SK-N-SH treated with all-trans-retinoic acid at 6 μM for 48 hours (cell line): ENCODE results near the gene EPGN.

ENCODE experiments used
- GLIS3 ChIP-seq: fragments of 250-450 bp; sonication (Bioruptor Pico); IDR thresholded peaks from 2 replicates; pipeline ENCODE4 v1.5.0; 2020; ENCODE audit warnings: mild to moderate bottlenecking, moderate library complexity
- OSR1 ChIP-seq: fragments of 250-450 bp; sonication (Bioruptor Pico); IDR thresholded peaks from 2 replicates; pipeline ENCODE4 v1.8.0; 2022; ENCODE audit warnings: moderate library complexity, mild to moderate bottlenecking, inconsistent platforms
- ZFP3 ChIP-seq: fragments of 250-450 bp; sonication (Bioruptor Pico); IDR thresholded peaks from 2 replicates; pipeline ENCODE4 v1.5.0; 2020; ENCODE audit warnings: mild to moderate bottlenecking, moderate library complexity
- ZFP30 ChIP-seq: fragments of 450-650 bp; formaldehyde crosslinking; IDR thresholded peaks from 2 replicates; pipeline ENCODE4 v1.5.0; 2022; ENCODE audit warnings: mild to moderate bottlenecking, moderate library complexity
- ZNF70 ChIP-seq: fragments of 450-650 bp; formaldehyde crosslinking; IDR thresholded peaks from 2 replicates; pipeline ENCODE4 v1.5.0; 2020; ENCODE audit warnings: mild to moderate bottlenecking, moderate library complexity
- TF ChIP-seq, protein P1 (sequence below): fragments of 250-450 bp; sonication (Bioruptor Pico); IDR thresholded peaks from 2 replicates; pipeline ENCODE4 v1.5.1; 2021; ENCODE audit warnings: mild to moderate bottlenecking, moderate library complexity
- TF ChIP-seq, protein P2 (sequence below): fragments of 250-450 bp; sonication (Bioruptor Pico); IDR thresholded peaks from 2 replicates; pipeline ENCODE4 v1.8.0; 2020; ENCODE audit warnings: mild to moderate bottlenecking, moderate library complexity, borderline replicate concordance
- TF ChIP-seq, protein P3 (sequence below): fragments of 250-450 bp; sonication (Bioruptor Pico); IDR thresholded peaks from 2 replicates; pipeline ENCODE4 v1.5.0; 2020; ENCODE audit warnings: mild to moderate bottlenecking, moderate library complexity

DNA sequence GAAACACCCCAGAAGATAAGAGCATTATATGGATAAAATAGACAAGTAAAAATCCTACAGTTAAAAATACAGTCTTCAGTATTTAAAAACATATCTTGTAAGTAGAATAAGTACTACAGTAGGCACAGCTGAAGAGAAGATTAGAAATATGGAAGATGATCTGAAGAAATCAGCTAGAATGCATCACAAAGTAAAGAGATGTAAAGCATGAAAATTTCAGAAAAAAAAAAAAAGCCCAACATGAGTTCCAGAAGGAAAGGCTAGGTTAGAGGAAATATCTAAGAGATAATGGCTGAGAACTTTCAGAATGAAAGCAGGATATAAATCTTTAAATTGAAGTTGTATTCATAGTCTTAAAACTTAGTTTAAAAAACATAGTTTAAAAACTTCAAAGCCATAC, 21.0 kb downstream of the EPGN start:
- TF ChIP-seq GLIS3 (CRISPR knock-in tag): no peak
- TF ChIP-seq, protein P1, sequence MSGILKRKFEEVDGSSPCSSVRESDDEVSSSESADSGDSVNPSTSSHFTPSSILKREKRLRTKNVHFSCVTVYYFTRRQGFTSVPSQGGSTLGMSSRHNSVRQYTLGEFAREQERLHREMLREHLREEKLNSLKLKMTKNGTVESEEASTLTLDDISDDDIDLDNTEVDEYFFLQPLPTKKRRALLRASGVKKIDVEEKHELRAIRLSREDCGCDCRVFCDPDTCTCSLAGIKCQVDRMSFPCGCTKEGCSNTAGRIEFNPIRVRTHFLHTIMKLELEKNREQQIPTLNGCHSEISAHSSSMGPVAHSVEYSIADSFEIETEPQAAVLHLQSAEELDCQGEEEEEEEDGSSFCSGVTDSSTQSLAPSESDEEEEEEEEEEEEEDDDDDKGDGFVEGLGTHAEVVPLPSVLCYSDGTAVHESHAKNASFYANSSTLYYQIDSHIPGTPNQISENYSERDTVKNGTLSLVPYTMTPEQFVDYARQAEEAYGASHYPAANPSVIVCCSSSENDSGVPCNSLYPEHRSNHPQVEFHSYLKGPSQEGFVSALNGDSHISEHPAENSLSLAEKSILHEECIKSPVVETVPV (CRISPR knock-in tag): no peak
- no peak for TF ChIP-seq ZFP30 (CRISPR knock-in tag)
- TF ChIP-seq, protein P2, sequence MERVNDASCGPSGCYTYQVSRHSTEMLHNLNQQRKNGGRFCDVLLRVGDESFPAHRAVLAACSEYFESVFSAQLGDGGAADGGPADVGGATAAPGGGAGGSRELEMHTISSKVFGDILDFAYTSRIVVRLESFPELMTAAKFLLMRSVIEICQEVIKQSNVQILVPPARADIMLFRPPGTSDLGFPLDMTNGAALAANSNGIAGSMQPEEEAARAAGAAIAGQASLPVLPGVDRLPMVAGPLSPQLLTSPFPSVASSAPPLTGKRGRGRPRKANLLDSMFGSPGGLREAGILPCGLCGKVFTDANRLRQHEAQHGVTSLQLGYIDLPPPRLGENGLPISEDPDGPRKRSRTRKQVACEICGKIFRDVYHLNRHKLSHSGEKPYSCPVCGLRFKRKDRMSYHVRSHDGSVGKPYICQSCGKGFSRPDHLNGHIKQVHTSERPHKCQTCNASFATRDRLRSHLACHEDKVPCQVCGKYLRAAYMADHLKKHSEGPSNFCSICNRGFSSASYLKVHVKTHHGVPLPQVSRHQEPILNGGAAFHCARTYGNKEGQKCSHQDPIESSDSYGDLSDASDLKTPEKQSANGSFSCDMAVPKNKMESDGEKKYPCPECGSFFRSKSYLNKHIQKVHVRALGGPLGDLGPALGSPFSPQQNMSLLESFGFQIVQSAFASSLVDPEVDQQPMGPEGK (CRISPR knock-in tag): no peak
- TF ChIP-seq OSR1 (CRISPR knock-in tag): no peak
- no peak for TF ChIP-seq ZNF70 (CRISPR knock-in tag)
- no peak for TF ChIP-seq ZFP3
- TF ChIP-seq, protein P3, sequence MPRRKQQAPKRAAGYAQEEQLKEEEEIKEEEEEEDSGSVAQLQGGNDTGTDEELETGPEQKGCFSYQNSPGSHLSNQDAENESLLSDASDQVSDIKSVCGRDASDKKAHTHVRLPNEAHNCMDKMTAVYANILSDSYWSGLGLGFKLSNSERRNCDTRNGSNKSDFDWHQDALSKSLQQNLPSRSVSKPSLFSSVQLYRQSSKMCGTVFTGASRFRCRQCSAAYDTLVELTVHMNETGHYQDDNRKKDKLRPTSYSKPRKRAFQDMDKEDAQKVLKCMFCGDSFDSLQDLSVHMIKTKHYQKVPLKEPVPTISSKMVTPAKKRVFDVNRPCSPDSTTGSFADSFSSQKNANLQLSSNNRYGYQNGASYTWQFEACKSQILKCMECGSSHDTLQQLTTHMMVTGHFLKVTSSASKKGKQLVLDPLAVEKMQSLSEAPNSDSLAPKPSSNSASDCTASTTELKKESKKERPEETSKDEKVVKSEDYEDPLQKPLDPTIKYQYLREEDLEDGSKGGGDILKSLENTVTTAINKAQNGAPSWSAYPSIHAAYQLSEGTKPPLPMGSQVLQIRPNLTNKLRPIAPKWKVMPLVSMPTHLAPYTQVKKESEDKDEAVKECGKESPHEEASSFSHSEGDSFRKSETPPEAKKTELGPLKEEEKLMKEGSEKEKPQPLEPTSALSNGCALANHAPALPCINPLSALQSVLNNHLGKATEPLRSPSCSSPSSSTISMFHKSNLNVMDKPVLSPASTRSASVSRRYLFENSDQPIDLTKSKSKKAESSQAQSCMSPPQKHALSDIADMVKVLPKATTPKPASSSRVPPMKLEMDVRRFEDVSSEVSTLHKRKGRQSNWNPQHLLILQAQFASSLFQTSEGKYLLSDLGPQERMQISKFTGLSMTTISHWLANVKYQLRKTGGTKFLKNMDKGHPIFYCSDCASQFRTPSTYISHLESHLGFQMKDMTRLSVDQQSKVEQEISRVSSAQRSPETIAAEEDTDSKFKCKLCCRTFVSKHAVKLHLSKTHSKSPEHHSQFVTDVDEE (CRISPR knock-in tag): no peak
